CD4-positive, CD25-positive, alpha-beta regulatory T cell (primary cell): ENCODE data around the gene RAB37. TPM values are rescaled to one million over a fixed set of nuclear protein-coding genes. Genes with fewer than 3 reads are reported as not detected.

Experiments used
- ATAC-seq, 2 donors: fragments of 150-1000 bp; cut with Tn5 transposase; one replicate each; pipeline ENCODE4 v1.10.0; 2021; ENCODE audit warnings: low read depth in 2 of 2, moderate number of reproducible peaks in 2 of 2, moderate library complexity in 1 of 2
- DNase-seq, 3 donors: peaks; one replicate each; pipeline versions ENCODE4 v3.0.0 to v3.0.0-alpha.2; 2012 to 2022; ENCODE audit warnings: mixed read lengths in 1 of 3
- H3K27ac ChIP-seq: one replicate; pipeline ENCODE4 v1.7.0; 2013; ENCODE audit warnings: mild to moderate bottlenecking, low read length; ENCODE audit not compliant: insufficient read depth, poor library complexity, severe bottlenecking
- H3K27me3 ChIP-seq: one replicate; pipeline ENCODE4 v1.7.0; 2013; ENCODE audit warnings: low read length; ENCODE audit not compliant: control insufficient read depth, insufficient read depth
- H3K36me3 ChIP-seq: one replicate; pipeline ENCODE4 v1.7.0; 2013; ENCODE audit warnings: mild to moderate bottlenecking, low read length, moderate library complexity; ENCODE audit not compliant: control insufficient read depth, insufficient read depth
- H3K4me1 ChIP-seq: 2 replicates; pipeline ENCODE4 v1.7.0; 2013; ENCODE audit warnings: mild to moderate bottlenecking, low read length; ENCODE audit not compliant: insufficient read depth, control insufficient read depth, poor library complexity, severe bottlenecking
- H3K4me3 ChIP-seq: one replicate; pipeline ENCODE4 v1.7.0; 2013; ENCODE audit warnings: low read depth, mild to moderate bottlenecking, low read length, moderate library complexity
- H3K9me3 ChIP-seq, 2 experiments: 1 replicate in 1 of 2; 2 replicates in 1 of 2; pipeline ENCODE4 v1.7.0; 2013; ENCODE audit warnings: low read length in 2 of 2, mild to moderate bottlenecking in 1 of 2, moderate library complexity in 1 of 2; ENCODE audit not compliant: control insufficient read depth in 2 of 2
- H3K27ac Mint-ChIP-seq, 3 donors: one replicate each; pipeline ENCODE4 v1.8.0; 2020 to 2022; ENCODE audit warnings: mild to moderate bottlenecking in 3 of 3, mixed read lengths in 3 of 3, moderate library complexity in 2 of 3
- H3K27me3 Mint-ChIP-seq: one replicate; pipeline ENCODE4 v1.8.0; 2022; ENCODE audit warnings: mild to moderate bottlenecking, mixed read lengths
- H3K36me3 Mint-ChIP-seq: one replicate; pipeline ENCODE4 v1.8.0; 2020; ENCODE audit warnings: mixed read lengths
- H3K4me1 Mint-ChIP-seq, 4 donors: one replicate each; pipeline ENCODE4 v1.8.0; 2020 to 2022; ENCODE audit warnings: mixed read lengths in 4 of 4, mild to moderate bottlenecking in 1 of 4
- H3K4me3 Mint-ChIP-seq, 4 donors: one replicate each; pipeline ENCODE4 v1.8.0; 2020 to 2022; ENCODE audit warnings: mild to moderate bottlenecking in 4 of 4, mixed read lengths in 4 of 4, moderate library complexity in 3 of 4
- H3K9me3 Mint-ChIP-seq, 7 donors: one replicate each; pipeline ENCODE4 v1.8.0; 2020 to 2022; ENCODE audit warnings: mixed read lengths in 7 of 7, mild to moderate bottlenecking in 3 of 7, moderate library complexity in 2 of 7
- polyA plus RNA-seq, 4 donors: library from polyadenylated mRNA; unstranded; fragments of 300-500 nt; fragmentation: Illumina TruSeq; gene quantifications; one replicate each; pipeline ENCODE4 v1.2.3, GENCODE V29; 2021
- total RNA-seq: library from RNA; stranded (reverse); gene quantifications from one replicate; pipeline ENCODE4 v1.2.3, GENCODE V29; 2022

RAB37 gene
- total and polyA plus RNA-seq, 5 donors from 2014 or later, result 75.6 to 159 (median 89.3) TPM

GRCh38 chr17:74728702-74729075 lies 8.4 kb upstream of the RAB37 start:
- Mint-ChIP-seq H3K9me3 (no peaks in the 10 kb centered on the region), H3K4me3 (no peak overlapping the region), H3K4me1 (peaks cover 0 to 5% (median 0%) of the 10 kb centered on the region in 4 donors), H3K27ac (no peak overlapping the region), H3K27me3 (no peaks in the 10 kb centered on the region), H3K36me3 (no peaks in the 10 kb centered on the region)
- Histone ChIP-seq H3K27ac (no peak overlapping the region), H3K36me3 (no peaks in the 10 kb centered on the region), H3K4me1 (peaks cover 14% of the 10 kb centered on the region), H3K27me3 (no peaks in the 10 kb centered on the region), H3K4me3 (no peak overlapping the region), H3K9me3 (no peaks in the 10 kb centered on the region)
- ATAC-seq, result no peak
- no peak for DNase-seq

- H3K27me3 ChIP-seq, result no peaks in the 10 kb centered on the region
- DNase-seq (no peak), ATAC-seq (no peak)
- no peaks in the 10 kb centered on the region for H3K9me3 ChIP-seq
- no peak overlapping the region for H3K27ac ChIP-seq
- Mint-ChIP-seq H3K4me1 (peaks cover 0 to 6% (median 4%) of the 10 kb centered on the region in 4 donors), H3K4me3 (no peak overlapping the region), H3K27me3 (no peaks in the 10 kb centered on the region), H3K9me3 (peaks cover 0 to under 1% (median 0%) of the 10 kb centered on the region in 7 donors), H3K36me3 (no peaks in the 10 kb centered on the region), H3K27ac (no peak overlapping the region)
- H3K36me3 ChIP-seq, result no peaks in the 10 kb centered on the region
- no peak overlapping the region for H3K4me3 ChIP-seq
- peaks cover 14% of the 10 kb centered on the region for H3K4me1 ChIP-seq
Observed at GRCh38 chr17:74729368-74729767, 7.7 kb upstream of the RAB37 start.

GRCh38 chr17:74729866-74730265 lies 7.2 kb upstream of the RAB37 start:
- Histone ChIP-seq H3K4me3 (no peak overlapping the region), H3K27ac (no peak overlapping the region), H3K36me3 (no peaks in the 10 kb centered on the region), H3K9me3 (no peaks in the 10 kb centered on the region), H3K4me1 (peaks cover 14% of the 10 kb centered on the region), H3K27me3 (no peaks in the 10 kb centered on the region)
- no peak for ATAC-seq
- H3K9me3 Mint-ChIP-seq, result peaks cover 0 to 1% (median 0%) of the 10 kb centered on the region in 7 donors
- no peaks in the 10 kb centered on the region for H3K27me3 Mint-ChIP-seq
- H3K27ac Mint-ChIP-seq, result no peak overlapping the region
- no peak overlapping the region for H3K4me3 Mint-ChIP-seq
- H3K4me1 Mint-ChIP-seq, result peaks cover 0 to 9% (median 6%) of the 10 kb centered on the region in 4 donors
- DNase-seq, result no peak
- no peaks in the 10 kb centered on the region for H3K36me3 Mint-ChIP-seq

GRCh38 chr17:74730491-74731346 lies 6.3 kb upstream of the RAB37 start:
- Histone ChIP-seq H3K27ac (no peak overlapping the region), H3K9me3 (no peaks in the 10 kb centered on the region), H3K27me3 (no peaks in the 10 kb centered on the region), H3K4me1 (peaks cover 14% of the 10 kb centered on the region), H3K4me3 (no peak overlapping the region), H3K36me3 (no peaks in the 10 kb centered on the region)
- DNase-seq (peak in 1 of 3 donors; percentile 77), ATAC-seq (peak; percentile 81 to 87)
- Mint-ChIP-seq H3K27me3 (no peaks in the 10 kb centered on the region), H3K27ac (peak overlapping the region in 1 of 3 donors; percentile 42), H3K9me3 (peaks cover 0 to 1% (median 0%) of the 10 kb centered on the region in 7 donors), H3K36me3 (no peaks in the 10 kb centered on the region), H3K4me3 (peak overlapping the region in 1 of 4 donors; percentile 29), H3K4me1 (peaks cover 0 to 14% (median 6%) of the 10 kb centered on the region in 4 donors)

- no peak overlapping the region for H3K27ac Mint-ChIP-seq
- peaks cover 0 to 2% (median 0%) of the 10 kb centered on the region in 7 donors for H3K9me3 Mint-ChIP-seq
- H3K4me1 Mint-ChIP-seq, result peaks cover 0 to 18% (median 9%) of the 10 kb centered on the region in 4 donors
- no peak overlapping the region for H3K4me3 ChIP-seq
- H3K27ac ChIP-seq, result no peak overlapping the region
- no peaks in the 10 kb centered on the region for H3K27me3 Mint-ChIP-seq
- peaks cover 17% of the 10 kb centered on the region for H3K4me1 ChIP-seq
- no peak overlapping the region for H3K4me3 Mint-ChIP-seq
- DNase-seq, result no peak
- H3K27me3 ChIP-seq, result no peaks in the 10 kb centered on the region
- H3K36me3 Mint-ChIP-seq, result no peaks in the 10 kb centered on the region
- no peaks in the 10 kb centered on the region for H3K9me3 ChIP-seq
- H3K36me3 ChIP-seq, result no peaks in the 10 kb centered on the region
- ATAC-seq, result no peak
Observed at GRCh38 chr17:74731347-74731605, 5.8 kb upstream of the RAB37 start.

- peaks cover 24% of the 10 kb centered on the region for H3K4me1 ChIP-seq
- no peaks in the 10 kb centered on the region for H3K27me3 Mint-ChIP-seq
Observed at GRCh38 chr17:74732042-74732867, 4.8 kb upstream of the RAB37 start.

GRCh38 chr17:74733365-74734122 lies 3.5 kb upstream of the RAB37 start:
- ATAC-seq (no peak), DNase-seq (no peak)
- Mint-ChIP-seq H3K4me1 (peaks cover 0 to 35% (median 15%) of the 10 kb centered on the region in 4 donors), H3K36me3 (no peaks in the 10 kb centered on the region), H3K27me3 (no peaks in the 10 kb centered on the region), H3K27ac (no peak overlapping the region), H3K4me3 (no peak overlapping the region), H3K9me3 (peaks cover 0 to 2% (median 0%) of the 10 kb centered on the region in 7 donors)
- Histone ChIP-seq H3K27ac (no peak overlapping the region), H3K36me3 (no peaks in the 10 kb centered on the region), H3K4me1 (peaks cover 37% of the 10 kb centered on the region), H3K4me3 (no peak overlapping the region), H3K27me3 (no peaks in the 10 kb centered on the region), H3K9me3 (no peaks in the 10 kb centered on the region)

More at GRCh38 chr17:74732042-74732867, 4.8 kb upstream of the RAB37 start:
- H3K36me3 ChIP-seq, result no peaks in the 10 kb centered on the region
- peaks cover 0 to 22% (median 12%) of the 10 kb centered on the region in 4 donors for H3K4me1 Mint-ChIP-seq
- H3K9me3 Mint-ChIP-seq, result peaks cover 0 to 2% (median 0%) of the 10 kb centered on the region in 7 donors
- H3K27ac Mint-ChIP-seq, result no peak overlapping the region
- no peak for ATAC-seq
- no peaks in the 10 kb centered on the region for H3K36me3 Mint-ChIP-seq
- no peak overlapping the region for H3K4me3 ChIP-seq
- H3K9me3 ChIP-seq, result no peaks in the 10 kb centered on the region
- no peak overlapping the region for H3K4me3 Mint-ChIP-seq
- H3K27me3 ChIP-seq, result no peaks in the 10 kb centered on the region
- H3K27ac ChIP-seq, result no peak overlapping the region
- no peak for DNase-seq
